HG03039 (cell line): ENCODE data around the gene NCL.
"Not testable (repeated sequence)": the region's sequence is repeated elsewhere in the genome, so short reads cannot be mapped to it uniquely, and the experiment has no call there.

Experiments
- ATAC-seq: cut with Tn5 transposase; IDR thresholded peaks from one replicate; pipeline ENCODE4 v1.9.1; 2021; ENCODE audit warnings: mild to moderate bottlenecking, moderate library complexity; ENCODE audit not compliant: unreplicated experiment

Gene NCL

GRCh38 chr2:231431606-231432005 lies 32.7 kb downstream of the NCL start:
- no peak for ATAC-seq

GRCh38 chr2:231430437-231430836 lies 33.8 kb downstream of the NCL start:
- ATAC-seq: not testable (repeated sequence)

GRCh38 chr2:231429901-231430300 lies 34.4 kb downstream of the NCL start:
- ATAC-seq: no peak

GRCh38 chr2:231429152-231429551 lies 35.1 kb downstream of the NCL start:
- no peak for ATAC-seq

GRCh38 chr2:231427116-231427515 lies 37.2 kb downstream of the NCL start:
- no peak for ATAC-seq

GRCh38 chr2:231425811-231426703 lies 38.2 kb downstream of the NCL start:
- no peak for ATAC-seq

- no peak for ATAC-seq
Measured at GRCh38 chr2:231425291-231425810, 38.9 kb downstream of the NCL start.

- ATAC-seq: no peak
Measured at GRCh38 chr2:231423176-231423575, 41.1 kb downstream of the NCL start.

GRCh38 chr2:231422056-231422455 lies 42.2 kb downstream of the NCL start:
- ATAC-seq: no peak

GRCh38 chr2:231421051-231421580 lies 43.2 kb downstream of the NCL start:
- no peak for ATAC-seq

- no peak for ATAC-seq
Measured at GRCh38 chr2:231418820-231419640, 45.3 kb downstream of the NCL start.

- ATAC-seq: no peak
Measured at GRCh38 chr2:231415029-231415428, 49.3 kb downstream of the NCL start.

GRCh38 chr2:231413921-231414476 lies 50.3 kb downstream of the NCL start:
- ATAC-seq: no peak

- ATAC-seq: no peak
Measured at GRCh38 chr2:231413456-231413855, 50.8 kb downstream of the NCL start.

- no peak for ATAC-seq
Measured at GRCh38 chr2:231412618-231412963, 51.7 kb downstream of the NCL start.

GRCh38 chr2:231411831-231412617 lies 52.3 kb downstream of the NCL start:
- peak; percentile 95 for ATAC-seq

GRCh38 chr2:231411237-231411636 lies 53.0 kb downstream of the NCL start:
- ATAC-seq: no peak

- no peak for ATAC-seq
Measured at GRCh38 chr2:231410293-231411004, 53.8 kb downstream of the NCL start.

- ATAC-seq: no peak
Measured at GRCh38 chr2:231409776-231410175, 54.5 kb downstream of the NCL start.

GRCh38 chr2:231408304-231408703 lies 56.0 kb downstream of the NCL start:
- ATAC-seq: not testable (repeated sequence)
